Chondrocyte (in vitro differentiated cells): ENCODE measurements around the gene EIF5B. TPM values are rescaled to one million over a fixed set of nuclear protein-coding genes. Genes with fewer than 3 reads are reported as not detected.
"Not testable (repeated sequence)": the region's sequence is repeated elsewhere in the genome, so short reads cannot be mapped to it uniquely, and the experiment has no call there.

Experiments
- DNase-seq: peaks from one replicate; pipeline ENCODE4 v3.0.0; 2021; ENCODE audit warnings: mixed read lengths, low spot score
- H3K27ac Mint-ChIP-seq: one replicate; pipeline ENCODE4 v1.8.0; 2021; ENCODE audit warnings: mild to moderate bottlenecking, moderate library complexity, mixed read lengths; ENCODE audit not compliant: unreplicated experiment
- H3K27me3 Mint-ChIP-seq: 2 replicates; pipeline ENCODE4 v1.8.0; 2021; ENCODE audit warnings: low read depth, mixed read lengths
- H3K36me3 Mint-ChIP-seq: 2 replicates; pipeline ENCODE4 v1.8.0; 2021; ENCODE audit warnings: low read depth, mixed read lengths
- H3K4me1 Mint-ChIP-seq: 2 replicates; pipeline ENCODE4 v1.8.0; 2021; ENCODE audit warnings: low read depth, mild to moderate bottlenecking, mixed read lengths
- H3K4me3 Mint-ChIP-seq: one replicate; pipeline ENCODE4 v1.8.0; 2021; ENCODE audit warnings: mild to moderate bottlenecking, moderate library complexity, mixed read lengths; ENCODE audit not compliant: unreplicated experiment
- H3K9me3 Mint-ChIP-seq: 2 replicates; pipeline ENCODE4 v1.8.0; 2021; ENCODE audit warnings: low read depth, mixed read lengths
- CTCF ChIP-seq: fragments of 200-600 bp; sonication (generic); IDR thresholded peaks from 2 replicates; pipeline ENCODE4 v1.5.0; 2021; ENCODE audit warnings: antibody characterized with exemption, mild to moderate bottlenecking, moderate library complexity
- long read RNA-seq: library from polyadenylated mRNA; stranded (forward); transcript quantifications from one replicate; pipeline ENCODE4 v2.0.0, GENCODE V29; 2021
- total RNA-seq: library from RNA; stranded (reverse); gene quantifications from 3 replicates; pipeline ENCODE4 v1.2.1, GENCODE V29; 2021

Gene EIF5B, protein sequence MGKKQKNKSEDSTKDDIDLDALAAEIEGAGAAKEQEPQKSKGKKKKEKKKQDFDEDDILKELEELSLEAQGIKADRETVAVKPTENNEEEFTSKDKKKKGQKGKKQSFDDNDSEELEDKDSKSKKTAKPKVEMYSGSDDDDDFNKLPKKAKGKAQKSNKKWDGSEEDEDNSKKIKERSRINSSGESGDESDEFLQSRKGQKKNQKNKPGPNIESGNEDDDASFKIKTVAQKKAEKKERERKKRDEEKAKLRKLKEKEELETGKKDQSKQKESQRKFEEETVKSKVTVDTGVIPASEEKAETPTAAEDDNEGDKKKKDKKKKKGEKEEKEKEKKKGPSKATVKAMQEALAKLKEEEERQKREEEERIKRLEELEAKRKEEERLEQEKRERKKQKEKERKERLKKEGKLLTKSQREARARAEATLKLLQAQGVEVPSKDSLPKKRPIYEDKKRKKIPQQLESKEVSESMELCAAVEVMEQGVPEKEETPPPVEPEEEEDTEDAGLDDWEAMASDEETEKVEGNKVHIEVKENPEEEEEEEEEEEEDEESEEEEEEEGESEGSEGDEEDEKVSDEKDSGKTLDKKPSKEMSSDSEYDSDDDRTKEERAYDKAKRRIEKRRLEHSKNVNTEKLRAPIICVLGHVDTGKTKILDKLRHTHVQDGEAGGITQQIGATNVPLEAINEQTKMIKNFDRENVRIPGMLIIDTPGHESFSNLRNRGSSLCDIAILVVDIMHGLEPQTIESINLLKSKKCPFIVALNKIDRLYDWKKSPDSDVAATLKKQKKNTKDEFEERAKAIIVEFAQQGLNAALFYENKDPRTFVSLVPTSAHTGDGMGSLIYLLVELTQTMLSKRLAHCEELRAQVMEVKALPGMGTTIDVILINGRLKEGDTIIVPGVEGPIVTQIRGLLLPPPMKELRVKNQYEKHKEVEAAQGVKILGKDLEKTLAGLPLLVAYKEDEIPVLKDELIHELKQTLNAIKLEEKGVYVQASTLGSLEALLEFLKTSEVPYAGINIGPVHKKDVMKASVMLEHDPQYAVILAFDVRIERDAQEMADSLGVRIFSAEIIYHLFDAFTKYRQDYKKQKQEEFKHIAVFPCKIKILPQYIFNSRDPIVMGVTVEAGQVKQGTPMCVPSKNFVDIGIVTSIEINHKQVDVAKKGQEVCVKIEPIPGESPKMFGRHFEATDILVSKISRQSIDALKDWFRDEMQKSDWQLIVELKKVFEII
- total RNA-seq, result 34.5 to 46.3 TPM (median 35.2 TPM) in 3 replicates
- long read RNA-seq, full-length matches to known transcripts, result 42 of 86 reads
- long read RNA-seq, partial matches to known transcripts, result 40 of 86 reads
- long read RNA-seq, other reads (novel, unspliced or antisense), result 4 of 86 reads

- peak; percentile 83 for TF ChIP-seq CTCF
- Mint-ChIP-seq H3K4me3 (no peak within 1 kb of the TSS), H3K4me1 (peaks cover 45% of the 10 kb centered on the region), H3K36me3 (peaks cover 3% of the 10 kb centered on the region), H3K27me3 (no peaks in the 10 kb centered on the region), H3K9me3 (no peaks in the 10 kb centered on the region), H3K27ac (no peak within 1 kb of the TSS)
- DNase-seq, result peak; percentile 99
Measured at GRCh38 chr2:99337113-99338028, at the start of gene EIF5B. TSS of gene EIF5B (plus strand) at chr2:99337389. CDS start at chr2:99337555, 166 bp downstream.

GRCh38 chr2:99297994-99298393, 39.2 kb upstream of the EIF5B start:
- Mint-ChIP-seq H3K27me3 (no peaks in the 10 kb centered on the region), H3K4me3 (no peak overlapping the region), H3K4me1 (no peaks in the 10 kb centered on the region), H3K36me3 (peaks cover 5% of the 10 kb centered on the region), H3K27ac (no peak overlapping the region), H3K9me3 (no peaks in the 10 kb centered on the region)
- TF ChIP-seq CTCF, result no peak
- DNase-seq, result no peak

DNA sequence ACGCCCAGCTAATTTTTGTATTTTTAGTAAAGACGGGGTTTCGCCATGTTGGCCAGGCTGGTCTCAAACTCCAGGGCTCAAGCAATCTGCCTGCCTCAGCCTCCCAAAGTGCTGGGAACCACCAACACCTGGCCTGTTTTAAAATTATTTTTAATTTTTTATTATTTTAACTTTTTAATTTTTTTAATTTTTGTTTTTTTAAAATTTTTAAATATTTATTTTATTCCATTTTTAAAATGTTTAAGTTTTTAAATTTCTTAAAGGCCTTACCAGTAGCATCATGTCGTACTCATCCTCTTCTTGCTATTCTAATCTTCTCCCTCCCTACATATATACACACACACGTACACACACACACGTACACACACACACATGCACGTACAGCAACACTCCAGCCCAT, 37.6 kb upstream of the EIF5B start:
- H3K9me3 Mint-ChIP-seq, result no peaks in the 10 kb centered on the region
- no peak for TF ChIP-seq CTCF
- H3K36me3 Mint-ChIP-seq, result peaks cover 6% of the 10 kb centered on the region
- H3K27ac Mint-ChIP-seq, result no peak overlapping the region
- no peaks in the 10 kb centered on the region for H3K27me3 Mint-ChIP-seq
- no peaks in the 10 kb centered on the region for H3K4me1 Mint-ChIP-seq
- H3K4me3 Mint-ChIP-seq, result no peak overlapping the region
- no peak for DNase-seq

DNA sequence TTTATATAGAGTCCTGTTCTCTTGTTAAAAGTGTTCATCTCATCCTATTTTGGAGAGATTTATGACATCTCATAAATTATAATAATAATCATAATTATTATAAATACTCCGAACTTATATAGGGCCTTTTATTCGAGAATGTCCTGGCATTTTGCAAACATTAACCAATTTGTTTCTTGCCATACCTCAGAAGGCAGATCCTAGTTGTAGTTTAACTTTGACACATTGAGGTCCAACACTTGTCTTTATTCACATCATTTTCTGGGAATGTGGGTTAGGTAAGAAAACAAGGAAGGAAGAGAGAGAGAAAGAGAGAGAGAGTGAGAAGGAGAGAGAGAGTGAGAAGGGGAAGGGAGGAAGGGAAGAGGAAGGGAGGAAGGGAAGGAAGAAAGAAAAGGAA, 36.1 kb upstream of the EIF5B start, which contains the start of gene LYG1:
Gene LYG1, minus strand, starts transcription at position 101 of the 400 bp plus-strand sequence. CDS start 5,527 bp downstream, outside the sequence.
- H3K27me3 Mint-ChIP-seq, H3K9me3 Mint-ChIP-seq, H3K27ac Mint-ChIP-seq, H3K4me1 Mint-ChIP-seq, H3K36me3 Mint-ChIP-seq, DNase-seq, H3K4me3 Mint-ChIP-seq: not testable (repeated sequence)
